ENCODE results near the gene PTP4A1.
"Not testable (repeated sequence)": the region's sequence is repeated elsewhere in the genome, so short reads cannot be mapped to it uniquely, and the experiment has no call there.

DNA sequence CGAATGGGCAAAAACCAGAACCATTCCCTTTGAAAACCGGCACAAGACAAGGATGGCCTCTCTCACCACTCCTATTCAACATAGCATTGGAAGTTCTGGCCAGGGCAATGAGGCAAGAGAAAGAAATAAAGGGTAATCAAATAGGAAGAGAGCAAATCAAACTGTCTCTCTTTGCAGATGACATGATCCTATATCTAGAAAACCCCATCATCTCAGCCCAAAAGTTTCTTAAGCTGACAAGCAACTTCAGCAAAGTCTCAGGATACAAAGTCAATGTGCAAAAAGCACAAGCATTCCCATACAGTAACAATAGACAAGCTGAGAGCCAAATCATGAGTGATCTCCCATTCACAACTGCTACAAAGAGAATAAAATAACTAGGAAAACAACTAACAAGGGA, 13.4 kb downstream of the PTP4A1 start:
- TF ChIP-seq, protein P1, sequence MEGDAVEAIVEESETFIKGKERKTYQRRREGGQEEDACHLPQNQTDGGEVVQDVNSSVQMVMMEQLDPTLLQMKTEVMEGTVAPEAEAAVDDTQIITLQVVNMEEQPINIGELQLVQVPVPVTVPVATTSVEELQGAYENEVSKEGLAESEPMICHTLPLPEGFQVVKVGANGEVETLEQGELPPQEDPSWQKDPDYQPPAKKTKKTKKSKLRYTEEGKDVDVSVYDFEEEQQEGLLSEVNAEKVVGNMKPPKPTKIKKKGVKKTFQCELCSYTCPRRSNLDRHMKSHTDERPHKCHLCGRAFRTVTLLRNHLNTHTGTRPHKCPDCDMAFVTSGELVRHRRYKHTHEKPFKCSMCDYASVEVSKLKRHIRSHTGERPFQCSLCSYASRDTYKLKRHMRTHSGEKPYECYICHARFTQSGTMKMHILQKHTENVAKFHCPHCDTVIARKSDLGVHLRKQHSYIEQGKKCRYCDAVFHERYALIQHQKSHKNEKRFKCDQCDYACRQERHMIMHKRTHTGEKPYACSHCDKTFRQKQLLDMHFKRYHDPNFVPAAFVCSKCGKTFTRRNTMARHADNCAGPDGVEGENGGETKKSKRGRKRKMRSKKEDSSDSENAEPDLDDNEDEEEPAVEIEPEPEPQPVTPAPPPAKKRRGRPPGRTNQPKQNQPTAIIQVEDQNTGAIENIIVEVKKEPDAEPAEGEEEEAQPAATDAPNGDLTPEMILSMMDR (conservative IDR thresholded peaks at IDR 0.05; ENCODE audit: low read depth, low read length): not testable (repeated sequence)
- not testable (repeated sequence) for TF ChIP-seq EZH2 (IDR thresholded peaks at IDR 0.05; ENCODE audit: borderline replicate concordance, low read depth, low read length, poor library complexity, severe bottlenecking)

Measured in A673 (cell line).